ENCODE data around the gene HPF1. TPM values are rescaled to one million over a fixed set of nuclear protein-coding genes. Genes with fewer than 3 reads are reported as not detected.
A peak's percentile ranks its signal among the peaks of the same experiment; 100 is the strongest.

The HPF1 gene
- total RNA-seq, 1 experiment from 2014 or later, result 34.3 TPM

GRCh38 chr4:169757575-169758184 lies at the start of gene HPF1 (continued):
- TF ChIP-seq AFF4 (CRISPR knock-in tag; IDR thresholded peaks at IDR 0.05; ENCODE audit: borderline replicate concordance) (no peak), ETV6 (CRISPR knock-in tag; IDR thresholded peaks at IDR 0.05) (peak; percentile 96), ELF4 (CRISPR knock-in tag; IDR thresholded peaks at IDR 0.05; ENCODE audit: low read depth) (no peak), ZSCAN18 (CRISPR knock-in tag; IDR thresholded peaks at IDR 0.05) (no peak), USF2 (CRISPR knock-in tag; IDR thresholded peaks at IDR 0.05) (no peak), ESRRA (CRISPR knock-in tag; IDR thresholded peaks at IDR 0.05; ENCODE audit: borderline replicate concordance) (no peak), GTF2I (CRISPR knock-in tag; conservative IDR thresholded peaks at IDR 0.05) (no peak), ZNF263 (CRISPR knock-in tag; IDR thresholded peaks at IDR 0.05; ENCODE audit: low read depth) (no peak), CDX4 (CRISPR knock-in tag; IDR thresholded peaks at IDR 0.05; ENCODE audit: borderline replicate concordance) (no peak), PREB (CRISPR knock-in tag; IDR thresholded peaks at IDR 0.05; ENCODE audit: borderline replicate concordance) (no peak), FOXP1 (CRISPR knock-in tag; IDR thresholded peaks at IDR 0.05; ENCODE audit: borderline replicate concordance) (peak; percentile 74), ZNF219 (CRISPR knock-in tag; IDR thresholded peaks at IDR 0.05; ENCODE audit: borderline replicate concordance) (no peak), ATF2 (CRISPR knock-in tag; IDR thresholded peaks at IDR 0.05; ENCODE audit: borderline replicate concordance, low read depth) (no peak), JAZF1 (CRISPR knock-in tag; IDR thresholded peaks at IDR 0.05) (no peak), TCF7 (CRISPR knock-in tag; IDR thresholded peaks at IDR 0.05; ENCODE audit: low read depth) (no peak), PRRX2 (CRISPR knock-in tag; IDR thresholded peaks at IDR 0.05) (no peak), FOXP4 (CRISPR knock-in tag; IDR thresholded peaks at IDR 0.05) (peak; percentile 33; the same call in 1 of the 2 replicates), GABPB1 (CRISPR knock-in tag; IDR thresholded peaks at IDR 0.05) (peak; percentile 63; the same call in 1 of the 2 replicates), ZNF232 (CRISPR knock-in tag; IDR thresholded peaks at IDR 0.05) (0 out of 2 replicates have a peak, but pooled peaks have one; percentile 3), ATF3 (CRISPR knock-in tag; conservative IDR thresholded peaks at IDR 0.05) (no peak), ERG (CRISPR knock-in tag; IDR thresholded peaks at IDR 0.05) (no peak), NFE2L1 (CRISPR knock-in tag; IDR thresholded peaks at IDR 0.05) (peak; percentile 30; the same call in 1 of the 2 replicates), HMGXB4 (CRISPR knock-in tag; IDR thresholded peaks at IDR 0.05) (0 out of 2 replicates have a peak, but pooled peaks have one; percentile 72)
